SU-DHL-6 (cell line): ENCODE data around the gene TRPT1.

Experiments
- H2AFZ ChIP-seq: fragments of 200-600 bp; sonication (generic); 2 replicates; pipeline ENCODE4 v1.6.1; 2014; ENCODE audit warnings: low read depth, mild to moderate bottlenecking, moderate library complexity, mixed read lengths, antibody characterized with exemption, low read length; ENCODE audit not compliant: severe bottlenecking
- H3F3A ChIP-seq: fragments of 200-600 bp; shearing (Covaris generic); 2 replicates; pipeline ENCODE4 v1.6.0; 2016; ENCODE audit warnings: antibody characterized with exemption, mild to moderate bottlenecking; ENCODE audit not compliant: insufficient read depth
- H3K27ac ChIP-seq: fragments of 200-600 bp; sonication (generic); 2 replicates; pipeline ENCODE4 v1.5.1; 2016; ENCODE audit warnings: low read depth, mild to moderate bottlenecking, low read length, moderate library complexity, mixed read lengths
- H3K27me3 ChIP-seq: fragments of 200-600 bp; sonication (generic), shearing (Covaris generic); 2 replicates; pipeline ENCODE4 v1.6.0; 2014; ENCODE audit warnings: mild to moderate bottlenecking, low read length
- H3K36me3 ChIP-seq: fragments of 200-600 bp; sonication (generic); 2 replicates; pipeline ENCODE4 v1.6.1; 2014; ENCODE audit warnings: mild to moderate bottlenecking, low read length, mixed read lengths
- H3K4me2 ChIP-seq: fragments of 300-600, 200-600 bp; shearing (Covaris generic), sonication (generic); 2 replicates; pipeline ENCODE4 v1.6.0; 2014; ENCODE audit warnings: low read length, low read depth, mild to moderate bottlenecking; ENCODE audit not compliant: poor library complexity, severe bottlenecking
- H3K4me3 ChIP-seq: fragments of 200-600 bp; sonication (generic); 2 replicates; pipeline ENCODE4 v1.5.1; 2014; ENCODE audit warnings: antibody characterized with exemption, low read length, mild to moderate bottlenecking, mixed read lengths; ENCODE audit not compliant: insufficient read depth, poor library complexity, severe bottlenecking
- H3K79me2 ChIP-seq: fragments of 200-600 bp; sonication (generic); 2 replicates; pipeline ENCODE4 v1.6.1; 2014; ENCODE audit warnings: mild to moderate bottlenecking, low read length, moderate library complexity; ENCODE audit not compliant: insufficient read depth
- H3K9ac ChIP-seq: fragments of 200-600 bp; sonication (generic); 2 replicates; pipeline ENCODE4 v1.7.0; 2014; ENCODE audit warnings: mild to moderate bottlenecking, low read length
- H3K9me2 ChIP-seq: fragments of 200-600 bp; sonication (generic); replicated peaks from 2 replicates; pipeline ENCODE4 v1.6.1; 2014; ENCODE audit warnings: low read length; ENCODE audit not compliant: insufficient read depth
- H3K9me3 ChIP-seq: fragments of 200-600 bp; sonication (generic); 2 replicates; pipeline ENCODE4 v1.6.1; 2014; ENCODE audit warnings: low read length, mixed read lengths; ENCODE audit not compliant: insufficient read depth
- H4K20me1 ChIP-seq: fragments of 200-600 bp; sonication (generic); 2 replicates; pipeline ENCODE4 v1.6.1; 2014; ENCODE audit warnings: low read depth, mild to moderate bottlenecking, antibody characterized with exemption, low read length, moderate library complexity, mixed read lengths
- CTCF ChIP-seq: fragments of 200-600 bp; sonication (generic); IDR thresholded peaks from one replicate; pipeline ENCODE4 v1.5.1; 2017; ENCODE audit warnings: antibody characterized with exemption, mild to moderate bottlenecking, low read length, moderate library complexity; ENCODE audit not compliant: insufficient read depth, poor library complexity, severe bottlenecking
- EZH2phosphoT487 ChIP-seq: fragments of 200-600 bp; sonication (generic), shearing (Covaris generic); conservative IDR thresholded peaks from 2 replicates; pipeline ENCODE4 v1.6.1; 2018; ENCODE audit warnings: mild to moderate bottlenecking, antibody characterized with exemption, low read length, moderate library complexity, mixed read lengths

The TRPT1 gene

GRCh38 chr11:64220271-64220670 lies 5.7 kb downstream of the TRPT1 start:
- H3K9ac ChIP-seq, result no peak overlapping the region
- H3K27ac ChIP-seq, result no peak overlapping the region
- H3F3A ChIP-seq, result peaks cover 12% of the 10 kb centered on the region
- no peaks in the 10 kb centered on the region for H4K20me1 ChIP-seq
- H3K9me3 ChIP-seq, result no peaks in the 10 kb centered on the region
- H2AFZ ChIP-seq, result no peak overlapping the region
- H3K27me3 ChIP-seq, result no peaks in the 10 kb centered on the region
- no peaks in the 10 kb centered on the region for H3K9me2 ChIP-seq
- TF ChIP-seq EZH2phosphoT487 (no peak), CTCF (no peak)
- H3K79me2 ChIP-seq, result no peaks in the 10 kb centered on the region
- no peak overlapping the region for H3K4me3 ChIP-seq
- H3K4me2 ChIP-seq, result no peak overlapping the region
- H3K36me3 ChIP-seq, result peaks cover under 1% of the 10 kb centered on the region; the same call in 1 of the 2 replicates

- TF ChIP-seq EZH2phosphoT487, result no peak
- TF ChIP-seq CTCF, result no peak
- H3K4me2 ChIP-seq, result no peak overlapping the region
- peaks cover 4% of the 10 kb centered on the region for H3K36me3 ChIP-seq
- no peak overlapping the region for H3K9ac ChIP-seq
- H3K27me3 ChIP-seq, result no peaks in the 10 kb centered on the region
- H3K4me3 ChIP-seq, result no peak overlapping the region
- no peaks in the 10 kb centered on the region for H3K9me3 ChIP-seq
- H2AFZ ChIP-seq, result no peak overlapping the region
- no peaks in the 10 kb centered on the region for H3K79me2 ChIP-seq
- no peak overlapping the region for H3K27ac ChIP-seq
- no peaks in the 10 kb centered on the region for H4K20me1 ChIP-seq
- H3K9me2 ChIP-seq, result no peaks in the 10 kb centered on the region
- H3F3A ChIP-seq, result peaks cover 16% of the 10 kb centered on the region
Observed at GRCh38 chr11:64219755-64220154, 6.2 kb downstream of the TRPT1 start.

GRCh38 chr11:64219354-64219684 lies 6.7 kb downstream of the TRPT1 start:
- Histone ChIP-seq H3K4me3 (no peak overlapping the region), H3K79me2 (no peaks in the 10 kb centered on the region), H3K36me3 (peaks cover 4% of the 10 kb centered on the region), H2AFZ (no peak overlapping the region), H3K4me2 (no peak overlapping the region), H3K9ac (no peak overlapping the region), H3K9me3 (no peaks in the 10 kb centered on the region), H4K20me1 (no peaks in the 10 kb centered on the region), H3K9me2 (no peaks in the 10 kb centered on the region), H3K27me3 (no peaks in the 10 kb centered on the region), H3K27ac (no peak overlapping the region), H3F3A (peaks cover 16% of the 10 kb centered on the region)
- TF ChIP-seq EZH2phosphoT487, result no peak
- TF ChIP-seq CTCF, result no peak
